ENCODE data around the gene ZBTB1.

The ZBTB1 gene

DNA sequence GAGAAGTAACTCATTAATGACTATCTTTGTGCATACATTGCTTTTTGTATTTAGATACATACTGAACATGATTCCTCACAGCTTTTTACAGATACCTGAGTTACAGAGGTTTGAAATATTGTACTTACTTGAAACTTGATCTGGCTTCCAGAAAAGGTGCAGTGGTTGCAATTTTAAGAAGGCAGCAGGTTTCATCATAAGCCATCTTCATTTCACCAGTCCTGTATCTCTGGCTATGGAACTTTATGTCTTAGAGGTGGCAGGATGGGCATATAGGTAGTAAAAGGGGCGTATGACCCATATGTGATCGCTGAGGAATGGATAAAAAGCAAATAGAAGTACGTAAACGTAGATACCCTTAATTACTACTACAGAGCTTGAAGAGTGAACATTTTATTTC is 13.7 kb downstream of the ZBTB1 start:
- no peak for DNase-seq (ENCODE audit: low spot score)
- TF ChIP-seq, protein P1, sequence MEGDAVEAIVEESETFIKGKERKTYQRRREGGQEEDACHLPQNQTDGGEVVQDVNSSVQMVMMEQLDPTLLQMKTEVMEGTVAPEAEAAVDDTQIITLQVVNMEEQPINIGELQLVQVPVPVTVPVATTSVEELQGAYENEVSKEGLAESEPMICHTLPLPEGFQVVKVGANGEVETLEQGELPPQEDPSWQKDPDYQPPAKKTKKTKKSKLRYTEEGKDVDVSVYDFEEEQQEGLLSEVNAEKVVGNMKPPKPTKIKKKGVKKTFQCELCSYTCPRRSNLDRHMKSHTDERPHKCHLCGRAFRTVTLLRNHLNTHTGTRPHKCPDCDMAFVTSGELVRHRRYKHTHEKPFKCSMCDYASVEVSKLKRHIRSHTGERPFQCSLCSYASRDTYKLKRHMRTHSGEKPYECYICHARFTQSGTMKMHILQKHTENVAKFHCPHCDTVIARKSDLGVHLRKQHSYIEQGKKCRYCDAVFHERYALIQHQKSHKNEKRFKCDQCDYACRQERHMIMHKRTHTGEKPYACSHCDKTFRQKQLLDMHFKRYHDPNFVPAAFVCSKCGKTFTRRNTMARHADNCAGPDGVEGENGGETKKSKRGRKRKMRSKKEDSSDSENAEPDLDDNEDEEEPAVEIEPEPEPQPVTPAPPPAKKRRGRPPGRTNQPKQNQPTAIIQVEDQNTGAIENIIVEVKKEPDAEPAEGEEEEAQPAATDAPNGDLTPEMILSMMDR (IDR thresholded peaks at IDR 0.05; ENCODE audit: borderline replicate concordance, control extremely low read depth, extremely low read depth, insufficient read depth, missing control alignments) = no peak
- in situ Hi-C loops (cut with MboI; ENCODE audit: low sequenced_read_pairs, unreplicated experiment) = no loop called here

DNA sequence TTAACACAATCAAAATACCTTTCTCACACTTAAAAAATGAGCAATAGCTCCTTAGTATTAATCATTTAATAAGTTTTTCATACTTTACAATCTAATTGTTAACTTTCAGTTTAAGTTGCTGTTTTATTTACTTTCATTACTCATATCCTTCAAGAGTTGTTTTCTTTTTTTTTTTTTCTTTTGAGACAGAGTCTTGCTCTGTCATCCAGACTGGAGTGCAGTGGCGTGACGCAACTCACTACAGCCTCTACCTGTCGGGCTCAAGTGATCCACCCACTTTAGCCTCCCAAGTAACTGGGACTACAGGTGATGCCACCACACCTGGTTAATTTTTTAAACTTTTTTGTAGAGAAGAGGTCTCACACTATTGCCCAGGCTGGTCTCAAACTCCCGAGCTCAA is 16.1 kb downstream of the ZBTB1 start:
- DNase-seq (ENCODE audit: low spot score) = no peak
- TF ChIP-seq, protein P1 (IDR thresholded peaks at IDR 0.05; ENCODE audit: borderline replicate concordance, control extremely low read depth, extremely low read depth, insufficient read depth, missing control alignments) = no peak
- in situ Hi-C loops (cut with MboI; ENCODE audit: low sequenced_read_pairs, unreplicated experiment) = no loop called here

DNA sequence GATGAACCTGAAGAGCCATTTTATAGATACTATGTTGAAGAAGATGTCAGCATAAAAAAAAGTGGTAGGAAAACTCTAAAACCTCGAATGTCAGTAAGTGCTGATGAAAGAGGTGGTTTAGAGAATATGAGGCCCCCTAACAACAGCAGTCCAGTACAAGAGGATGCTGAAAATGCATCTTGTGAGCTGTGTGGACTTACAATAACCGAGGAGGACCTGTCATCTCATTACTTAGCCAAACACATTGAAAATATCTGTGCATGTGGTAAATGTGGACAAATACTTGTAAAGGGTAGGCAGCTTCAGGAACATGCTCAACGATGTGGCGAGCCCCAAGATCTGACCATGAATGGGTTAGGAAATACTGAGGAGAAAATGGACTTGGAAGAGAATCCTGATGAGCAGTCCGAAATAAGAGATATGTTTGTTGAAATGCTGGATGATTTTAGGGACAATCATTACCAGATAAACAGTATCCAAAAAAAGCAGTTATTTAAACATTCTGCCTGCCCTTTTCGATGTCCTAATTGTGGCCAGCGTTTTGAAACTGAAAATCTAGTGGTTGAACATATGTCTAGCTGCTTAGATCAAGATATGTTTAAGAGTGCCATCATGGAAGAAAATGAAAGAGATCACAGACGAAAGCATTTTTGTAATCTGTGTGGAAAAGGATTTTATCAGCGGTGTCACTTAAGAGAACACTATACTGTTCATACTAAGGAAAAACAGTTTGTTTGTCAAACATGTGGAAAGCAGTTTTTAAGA is 18.2 kb downstream of the ZBTB1 start:
- in situ Hi-C loops (cut with MboI; ENCODE audit: low sequenced_read_pairs, unreplicated experiment) = no loop called here
- no peak for DNase-seq (ENCODE audit: low spot score)
- TF ChIP-seq, protein P1 (IDR thresholded peaks at IDR 0.05; ENCODE audit: borderline replicate concordance, control extremely low read depth, extremely low read depth, insufficient read depth, missing control alignments) = no peak

DNA sequence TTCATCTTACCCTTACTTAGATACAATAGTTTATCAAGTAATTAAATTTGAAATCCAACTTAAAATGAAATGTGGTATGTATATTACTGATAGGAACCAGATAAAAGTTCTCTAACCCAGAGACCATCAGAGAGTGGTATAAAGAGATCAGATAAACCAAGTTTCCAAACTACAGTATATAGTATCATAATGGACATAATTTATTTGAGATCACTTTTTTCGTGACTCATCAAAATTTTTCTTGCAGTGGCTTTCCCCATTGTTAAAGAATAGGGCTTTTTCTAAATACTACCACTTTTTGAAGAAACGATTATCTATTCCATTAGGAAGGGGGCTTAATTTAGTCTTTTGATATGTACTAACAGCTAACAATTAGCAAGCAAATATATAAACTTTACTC is 20.8 kb downstream of the ZBTB1 start:
- in situ Hi-C loops (cut with MboI; ENCODE audit: low sequenced_read_pairs, unreplicated experiment) = no loop called here
- no peak for DNase-seq (ENCODE audit: low spot score)

DNA sequence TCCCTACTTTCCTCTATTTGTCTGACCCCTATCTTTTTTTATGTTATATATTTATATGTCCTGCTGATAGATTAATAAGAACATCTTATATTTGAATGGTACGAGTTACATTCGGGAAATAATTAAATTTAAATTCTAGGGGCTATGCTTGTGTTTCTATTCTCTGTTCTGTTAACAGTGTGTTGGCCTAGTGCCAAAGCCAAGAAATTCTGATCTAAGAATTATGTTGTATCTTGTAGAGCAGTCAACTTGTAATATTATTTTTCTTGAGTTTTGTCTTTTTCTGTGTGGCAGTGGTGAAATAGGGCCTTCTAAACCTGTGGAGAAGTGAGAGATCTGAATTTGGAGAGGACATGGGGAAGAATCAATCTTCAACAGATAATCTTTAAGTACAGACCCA is 27.0 kb downstream of the ZBTB1 start:
- DNase-seq (ENCODE audit: low spot score) = no peak
- in situ Hi-C loops (cut with MboI; ENCODE audit: low sequenced_read_pairs, unreplicated experiment) = no loop called here
- TF ChIP-seq, protein P1 (IDR thresholded peaks at IDR 0.05; ENCODE audit: borderline replicate concordance, control extremely low read depth, extremely low read depth, insufficient read depth, missing control alignments) = no peak

More for the DNA sequence above, 20.8 kb downstream of the ZBTB1 start:
- TF ChIP-seq, protein P1 (IDR thresholded peaks at IDR 0.05; ENCODE audit: borderline replicate concordance, control extremely low read depth, extremely low read depth, insufficient read depth, missing control alignments) = no peak

DNA sequence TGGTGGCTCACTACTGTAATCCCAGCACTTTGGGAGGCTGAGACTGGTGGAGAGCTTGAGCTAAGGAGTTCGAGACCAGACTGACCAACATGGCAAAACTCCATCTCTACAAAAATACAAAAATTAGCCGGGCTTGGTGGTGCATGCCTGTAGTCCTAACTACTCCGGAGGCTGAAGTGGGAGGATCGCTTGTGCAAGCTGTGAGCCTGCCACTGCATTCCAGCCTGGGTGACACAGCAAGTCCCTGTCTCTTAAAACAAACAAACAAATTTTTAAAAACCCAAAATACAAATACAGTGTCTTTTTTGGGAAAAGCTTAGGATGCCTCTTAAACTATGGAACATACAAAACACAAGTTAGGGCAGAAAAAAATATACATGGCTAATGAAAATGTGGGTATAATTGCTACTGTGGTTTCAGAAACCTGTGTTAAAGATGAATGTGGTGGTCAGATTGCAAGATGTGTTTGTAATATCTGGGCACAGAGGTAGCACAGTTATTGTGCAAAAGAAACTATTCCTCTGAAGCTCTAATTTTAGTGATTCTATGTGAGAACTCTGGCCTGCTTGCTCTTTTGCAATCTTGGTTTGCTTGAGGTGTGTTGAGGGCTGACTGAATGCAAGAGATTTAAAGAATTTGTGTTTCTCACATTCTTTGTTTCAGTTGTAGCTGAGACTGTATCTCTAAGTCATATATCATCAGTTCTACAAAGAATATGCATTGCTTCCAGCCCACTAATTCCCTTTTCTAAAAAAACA is 32.1 kb downstream of the ZBTB1 start:
- in situ Hi-C loops (cut with MboI; ENCODE audit: low sequenced_read_pairs, unreplicated experiment) = no loop called here
- DNase-seq (ENCODE audit: low spot score) = no peak
- TF ChIP-seq, protein P1 (IDR thresholded peaks at IDR 0.05; ENCODE audit: borderline replicate concordance, control extremely low read depth, extremely low read depth, insufficient read depth, missing control alignments) = no peak
